ENCODE results near the gene MACROD2.

- no peak for TF ChIP-seq TAF1 (IDR thresholded peaks at IDR 0.05; ENCODE audit: borderline replicate concordance, insufficient read depth, low read length)
- TF ChIP-seq SIN3A (IDR thresholded peaks at IDR 0.05; ENCODE audit: borderline replicate concordance, insufficient read depth, low read length), result no peak
- TF ChIP-seq REST (IDR thresholded peaks at IDR 0.05; ENCODE audit: insufficient read depth in 1 of 2, low read depth in 2 of 2, low read length in 2 of 2), result no peak
These were observed 437.3 kb downstream of the MACROD2 start for GRCh38 chr20:14432597-14432996.
